Erythroblast (primary cell): ENCODE measurements around the gene THADA.

Experiments used
- GATA1 ChIP-seq: IDR thresholded peaks from 2 replicates; pipeline ENCODE4 v1.6.1; 2011; ENCODE audit warnings: low read depth, mild to moderate bottlenecking, control low read depth, low read length, moderate library complexity
- POLR2A ChIP-seq: IDR thresholded peaks from 2 replicates; pipeline ENCODE4 v1.6.1; 2011; ENCODE audit warnings: mild to moderate bottlenecking, low read length

DNA sequence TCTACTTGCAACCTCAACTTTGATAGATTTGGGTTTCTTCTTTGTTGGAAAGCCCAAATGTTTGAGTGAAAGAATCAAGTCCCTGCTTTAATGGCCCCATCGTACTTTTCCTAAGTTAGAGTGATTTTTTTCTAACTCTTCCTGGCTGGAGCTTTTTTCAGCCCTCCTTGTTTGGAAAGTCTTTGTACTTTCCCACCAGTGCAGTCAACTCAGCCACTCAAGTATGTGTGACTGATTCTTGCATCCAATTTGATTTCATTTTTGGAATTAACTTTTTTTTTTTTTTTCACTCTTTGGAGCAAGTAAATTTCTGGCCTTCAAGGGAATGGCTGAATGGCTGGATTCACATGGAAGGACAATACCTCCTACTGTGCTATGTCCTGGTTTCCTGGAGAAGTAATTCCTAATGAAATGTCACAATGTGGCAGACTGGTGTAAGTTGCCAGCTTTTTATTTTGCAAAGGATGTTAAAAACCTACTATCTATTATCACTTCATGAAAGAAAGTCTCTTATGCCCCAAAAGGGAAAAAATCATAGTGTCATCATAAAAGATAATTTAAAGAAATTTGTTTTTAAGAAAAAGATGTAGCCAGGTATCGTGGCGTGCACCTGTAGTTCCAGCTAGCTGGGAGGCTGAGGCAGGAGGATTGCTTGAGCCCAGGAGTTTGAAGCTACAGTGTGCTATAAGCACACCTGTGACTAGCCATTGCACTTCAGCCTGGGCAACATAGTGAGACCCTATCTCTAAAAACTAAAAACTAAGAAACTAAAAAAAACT is 293.5 kb downstream of the THADA start:
- no peak for TF ChIP-seq POLR2A
- TF ChIP-seq GATA1 = no peak
